GM21381 (cell line): ENCODE results near the gene NUDCD3.

Source experiments
- ATAC-seq: cut with Tn5 transposase; IDR thresholded peaks from one replicate; pipeline ENCODE4 v1.9.1; 2021; ENCODE audit warnings: mild to moderate bottlenecking, moderate library complexity; ENCODE audit not compliant: unreplicated experiment

Gene NUDCD3

DNA sequence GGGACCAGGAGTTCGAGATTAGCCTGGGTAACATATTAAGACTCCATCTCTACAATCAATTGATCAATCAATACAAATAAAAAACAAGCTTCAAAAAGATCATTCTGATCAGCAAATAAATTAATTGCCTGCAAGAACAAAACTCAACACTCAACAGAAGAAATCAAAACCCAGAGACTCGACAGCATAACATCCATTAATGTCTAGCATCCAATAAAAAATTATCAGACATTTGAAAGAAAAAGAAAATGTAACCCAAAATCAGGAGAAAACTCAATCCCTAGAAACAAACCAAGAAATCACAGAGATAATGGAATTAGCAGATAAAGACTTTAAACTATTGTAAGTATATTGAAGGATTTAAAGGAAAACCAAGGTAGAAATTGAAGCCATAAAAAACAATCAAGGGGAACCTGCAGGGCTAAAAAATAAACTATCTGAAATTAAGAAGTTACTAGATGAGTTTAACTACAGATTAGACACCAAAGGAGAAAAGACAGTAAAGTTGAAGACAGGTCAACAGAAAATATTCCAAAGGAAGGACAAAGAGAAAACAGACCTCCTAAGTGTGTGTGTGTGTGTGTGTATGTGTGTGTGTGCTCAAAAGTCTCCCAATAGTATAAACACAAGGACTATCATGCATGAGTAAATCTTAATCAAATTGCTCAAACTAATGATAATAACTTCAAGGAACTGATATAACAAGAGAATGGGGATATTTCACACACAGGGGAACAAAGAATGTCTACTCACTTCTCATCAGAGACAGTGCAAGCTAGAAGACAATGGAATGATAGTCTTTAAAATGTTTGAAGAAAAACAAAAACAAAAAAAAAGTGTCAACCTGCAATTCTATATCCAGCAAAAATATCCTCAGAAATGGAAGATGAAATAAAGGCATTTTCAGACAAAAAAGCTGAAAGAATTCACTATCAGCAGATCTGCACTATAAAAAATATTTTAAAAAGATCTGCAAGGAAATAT lies 7.7 kb downstream of the NUDCD3 start:
- no peak for ATAC-seq

DNA sequence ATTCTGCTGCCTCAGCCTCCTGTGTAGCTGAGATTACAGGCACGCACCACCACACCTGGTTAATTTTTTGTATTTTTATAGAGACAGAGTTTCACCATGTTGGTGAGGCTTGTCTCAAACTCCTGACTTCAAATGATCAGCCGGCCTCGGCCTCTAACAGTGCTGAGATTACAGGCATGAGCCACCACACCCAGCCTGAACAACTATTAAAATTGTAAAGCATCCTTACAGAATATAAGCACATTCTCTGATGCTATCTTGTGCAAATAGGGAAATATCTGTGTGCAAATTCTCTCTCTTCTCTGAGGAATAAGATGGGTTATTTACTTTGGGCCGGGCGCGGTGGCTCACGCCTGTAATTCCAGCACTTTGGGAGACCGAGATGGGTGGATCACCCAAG lies 12.5 kb downstream of the NUDCD3 start:
- ATAC-seq = no peak

DNA sequence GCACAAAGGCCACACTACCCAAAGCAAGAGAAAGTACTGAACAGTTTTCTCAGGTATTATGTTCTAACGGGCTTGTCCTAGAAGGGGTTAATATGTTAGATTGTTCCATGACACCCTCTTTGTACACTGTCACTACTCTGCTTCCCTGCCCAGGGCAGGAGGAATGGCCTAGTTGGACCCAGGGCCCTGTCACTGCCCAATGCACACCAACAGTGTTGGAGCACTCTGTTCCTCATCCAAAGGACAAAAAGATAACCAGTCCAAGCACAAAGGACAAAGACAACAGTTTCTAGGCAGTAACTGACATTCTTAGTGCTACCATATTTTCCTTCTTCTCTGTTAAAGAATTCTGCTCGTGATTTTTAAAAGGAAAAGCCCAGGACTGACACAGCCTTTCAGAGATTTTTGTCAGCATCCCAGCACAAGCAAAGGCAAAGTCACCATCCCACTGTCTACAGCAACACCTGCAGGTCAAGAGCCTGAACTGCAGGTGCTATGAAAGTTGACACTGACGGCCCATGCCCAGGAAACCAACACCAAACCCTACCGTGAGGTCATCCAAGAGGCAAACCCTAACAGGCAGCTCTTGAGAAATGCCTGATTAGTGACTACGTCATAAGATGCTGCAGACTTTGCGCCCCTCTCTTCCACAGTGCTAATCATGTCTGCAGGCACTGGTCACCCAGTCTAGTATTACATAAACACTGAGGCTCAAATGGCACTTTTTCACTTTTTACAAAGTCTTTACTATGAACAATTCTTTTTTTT lies 13.2 kb downstream of the NUDCD3 start:
- ATAC-seq = no peak

DNA sequence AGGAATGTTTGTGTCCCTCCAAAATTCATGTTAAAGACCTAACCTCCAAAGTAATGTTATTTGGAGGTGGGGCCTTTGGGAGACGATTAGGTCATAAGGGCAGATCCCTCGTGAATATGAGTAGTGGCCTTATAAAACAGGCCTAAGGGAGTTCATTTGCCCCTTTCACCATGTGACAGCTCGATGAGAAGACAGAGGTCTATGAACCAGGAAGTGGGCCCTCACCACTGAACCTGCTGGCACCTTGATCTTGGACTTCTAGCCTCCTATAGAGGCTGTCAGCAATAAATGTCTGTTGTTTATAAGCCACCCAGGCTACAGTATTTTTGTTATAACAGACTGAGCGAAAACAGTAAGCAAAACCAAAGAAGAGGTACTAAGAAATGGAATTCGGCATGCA lies 14.1 kb downstream of the NUDCD3 start:
- ATAC-seq = no peak

DNA sequence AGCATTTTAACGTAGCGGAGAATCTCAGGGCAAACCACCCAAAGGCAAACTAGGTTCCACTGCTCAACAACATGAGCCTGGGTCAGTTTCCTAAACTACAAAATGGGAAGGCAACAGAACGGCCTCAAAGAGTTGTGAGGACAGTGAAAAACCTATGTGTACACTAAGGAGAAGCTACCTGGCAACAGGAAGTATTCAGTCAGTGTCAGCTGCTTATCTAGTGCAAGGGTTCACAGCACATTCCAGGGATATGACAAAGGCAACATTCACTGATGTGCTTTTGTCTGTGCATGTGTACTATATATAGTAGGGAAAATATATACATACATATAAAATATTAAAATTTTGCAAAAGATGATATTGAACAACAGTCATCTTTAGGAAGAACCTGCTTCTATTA lies 17.2 kb downstream of the NUDCD3 start:
- ATAC-seq = no peak

DNA sequence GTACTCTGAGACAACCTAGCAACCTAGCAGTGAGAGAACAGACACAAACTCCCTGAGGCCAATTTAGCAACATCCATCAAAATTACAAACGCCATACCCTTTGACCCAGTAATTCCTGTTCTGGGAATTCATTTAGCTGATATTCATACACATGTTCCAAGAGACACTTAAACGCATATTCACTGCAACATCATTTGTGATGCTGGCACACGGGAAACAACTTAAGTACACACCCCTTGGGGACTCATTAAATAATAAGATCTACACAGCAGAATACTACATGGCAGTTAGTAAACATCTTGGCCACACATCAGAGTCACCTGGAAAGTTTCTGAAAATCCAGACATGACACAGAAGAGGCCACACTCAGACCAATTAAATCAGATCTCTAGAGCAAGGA lies 17.6 kb downstream of the NUDCD3 start:
- no peak for ATAC-seq

DNA sequence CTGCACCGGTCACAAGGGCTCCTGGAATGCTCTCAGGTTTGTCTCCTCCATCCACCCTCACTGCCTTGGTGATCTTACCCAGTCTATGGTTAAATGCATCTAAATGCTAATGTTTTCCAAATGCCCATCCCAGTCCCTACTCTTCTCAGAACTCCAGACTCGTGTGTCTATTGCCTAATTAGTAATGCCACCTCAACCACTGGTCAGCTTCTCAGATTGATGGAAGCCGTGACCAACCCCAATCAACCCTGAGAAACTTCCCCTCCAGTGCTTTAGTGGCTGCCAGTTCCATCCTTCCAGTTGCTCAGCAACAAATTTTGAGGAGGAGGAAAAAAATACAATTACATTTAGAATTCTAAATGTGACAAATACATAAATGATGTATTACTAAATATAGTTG lies 18.6 kb downstream of the NUDCD3 start:
- ATAC-seq = no peak

DNA sequence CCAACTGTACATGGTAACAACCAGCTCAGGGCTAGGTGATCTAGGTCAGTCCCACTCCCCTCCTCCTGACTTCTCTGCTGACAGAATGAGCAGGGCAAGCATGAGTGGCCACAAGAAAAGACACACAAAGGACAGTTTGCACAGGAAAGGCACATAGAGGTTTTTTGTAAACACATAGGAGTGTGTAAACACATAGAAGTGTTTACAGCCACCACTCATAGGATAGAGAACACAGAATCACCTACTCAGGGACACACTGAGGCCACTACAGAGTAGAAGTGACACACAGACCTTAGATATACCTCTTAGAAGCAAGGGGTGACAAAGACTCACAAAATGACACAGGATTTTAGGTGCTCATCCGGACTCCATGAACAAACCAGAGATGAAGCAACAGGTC lies 19.0 kb downstream of the NUDCD3 start:
- no peak for ATAC-seq

DNA sequence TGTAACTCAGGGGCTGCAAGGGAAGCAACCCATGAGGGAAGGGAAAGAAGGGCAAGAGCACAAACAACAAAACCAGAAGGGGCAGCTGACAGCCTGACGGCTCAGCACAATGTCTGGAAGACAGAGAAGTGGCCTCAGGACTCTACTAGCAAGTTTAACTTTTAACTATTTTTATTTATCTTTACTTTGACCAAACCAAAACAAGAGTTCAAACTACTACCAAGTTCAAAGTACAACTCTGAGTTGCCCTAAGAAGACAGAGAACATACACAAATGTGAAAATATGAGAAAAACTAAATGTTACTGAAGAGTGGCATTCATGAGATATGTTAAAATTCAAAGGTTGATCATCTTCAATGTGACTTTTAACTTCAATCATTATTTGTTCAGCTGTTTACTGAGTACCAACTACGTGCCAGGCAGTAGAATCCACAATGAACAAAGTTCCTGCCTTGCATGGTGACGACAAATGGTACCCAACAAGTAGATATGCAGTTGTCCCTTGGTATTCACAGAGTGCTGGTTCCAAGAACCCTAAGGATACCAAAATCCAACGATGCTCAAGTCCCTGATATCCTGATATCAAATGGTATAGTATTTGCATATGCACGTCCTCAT lies 19.7 kb downstream of the NUDCD3 start:
- no peak for ATAC-seq

DNA sequence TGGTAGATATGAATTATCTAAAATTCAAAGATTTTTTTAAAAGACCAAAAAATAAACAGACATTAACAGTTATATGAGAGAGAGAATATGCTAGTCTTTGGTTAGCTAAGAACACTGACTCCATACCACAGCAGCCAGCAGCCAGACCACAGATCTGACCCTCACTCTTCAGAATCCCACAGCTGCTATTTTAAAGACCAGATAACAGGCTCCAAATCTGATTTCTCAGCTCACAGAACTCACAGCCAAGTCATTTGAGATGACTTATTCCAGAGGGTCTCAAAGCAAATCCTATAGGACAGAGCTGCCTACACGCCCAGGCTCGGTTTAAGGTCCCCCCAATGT lies 20.4 kb downstream of the NUDCD3 start:
- no peak for ATAC-seq

DNA sequence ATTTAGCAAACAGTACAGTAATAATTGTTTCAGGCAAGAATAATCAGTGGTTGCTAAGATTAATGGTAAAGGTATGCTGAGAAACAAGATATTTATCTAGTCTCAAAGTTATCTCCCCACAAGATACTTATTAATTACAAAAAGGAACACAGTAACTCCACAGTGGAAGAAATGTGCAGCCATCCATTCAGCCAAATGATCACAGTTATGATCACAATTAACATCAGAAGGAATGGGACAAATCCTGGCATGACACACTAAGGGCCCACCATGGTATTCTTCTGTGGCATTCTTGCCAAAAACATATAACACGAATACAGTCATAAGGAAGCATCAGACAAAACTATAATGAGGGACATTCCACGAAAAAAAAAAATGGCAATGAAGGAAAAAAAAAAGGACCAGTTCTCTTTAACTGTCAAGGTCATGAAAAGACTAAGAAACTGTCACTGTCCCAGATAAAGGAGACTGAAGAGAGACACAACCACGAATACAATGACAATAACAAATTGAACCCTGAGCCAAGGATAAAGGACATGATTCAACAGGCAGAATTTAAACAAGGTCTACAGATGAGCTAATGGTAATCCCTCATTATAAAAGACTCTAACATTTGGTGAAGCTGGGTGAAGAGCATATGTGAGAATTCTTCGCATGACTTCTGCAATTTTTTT lies 20.9 kb downstream of the NUDCD3 start:
- ATAC-seq = no peak

DNA sequence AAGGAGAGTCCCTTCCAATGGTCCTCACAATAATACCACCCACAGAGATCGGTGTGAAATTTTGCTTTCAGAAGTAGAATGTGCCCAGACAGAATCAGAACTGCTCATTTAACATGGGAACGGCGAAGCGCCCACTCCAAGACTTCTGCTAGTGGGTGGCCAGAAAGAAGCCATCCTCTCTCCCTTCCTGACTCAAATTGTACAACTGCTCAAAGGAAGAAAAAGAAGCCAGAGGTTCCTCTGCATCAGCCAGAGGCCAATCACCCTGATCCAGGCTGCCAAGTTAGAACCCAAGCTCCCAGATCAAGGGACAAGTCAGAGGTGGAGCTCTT lies 23.3 kb downstream of the NUDCD3 start:
- ATAC-seq = no peak

DNA sequence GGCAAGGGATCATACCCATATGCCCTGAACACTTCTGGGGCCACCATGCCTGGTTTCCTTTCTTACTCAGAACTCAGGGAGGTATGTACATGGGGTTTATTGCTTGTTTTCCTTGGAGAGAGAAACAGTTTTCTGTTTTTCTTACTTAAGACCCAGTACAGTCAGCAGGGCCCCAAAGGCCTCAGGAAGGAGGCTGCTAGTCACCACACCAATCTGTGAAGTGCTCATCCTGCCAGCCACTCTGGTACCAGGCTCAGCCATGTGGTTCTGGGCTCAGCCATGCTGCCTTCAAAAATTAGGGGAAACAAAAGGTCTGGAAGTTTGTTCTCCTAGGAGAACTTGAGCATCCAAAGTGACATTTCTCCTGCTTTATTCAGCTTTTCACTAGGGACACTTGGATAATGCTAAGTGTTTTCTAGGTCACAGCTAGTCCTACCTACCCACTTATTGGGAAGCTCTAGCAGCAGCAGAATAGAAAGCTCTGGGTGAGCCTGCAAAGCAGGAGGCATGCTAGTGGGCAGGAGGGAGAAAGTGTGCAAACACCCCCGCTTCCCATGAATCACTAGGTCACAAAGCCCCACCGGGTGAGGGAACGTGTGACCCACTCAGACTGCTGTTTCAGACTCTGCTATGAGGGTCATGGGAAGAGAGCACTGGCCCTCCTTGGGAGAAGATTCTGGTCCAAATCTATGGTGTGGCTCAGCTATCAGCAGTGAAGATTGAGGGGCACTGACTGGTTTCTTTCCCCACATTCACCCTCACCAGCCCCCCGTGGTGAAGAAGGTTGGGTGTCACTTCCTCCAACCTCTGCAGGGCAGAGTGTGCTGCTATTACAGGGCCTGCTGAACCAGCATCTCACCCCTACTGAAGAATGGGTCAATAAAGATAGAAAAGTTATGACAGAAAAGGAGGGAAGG lies 23.9 kb downstream of the NUDCD3 start:
- ATAC-seq = no peak

DNA sequence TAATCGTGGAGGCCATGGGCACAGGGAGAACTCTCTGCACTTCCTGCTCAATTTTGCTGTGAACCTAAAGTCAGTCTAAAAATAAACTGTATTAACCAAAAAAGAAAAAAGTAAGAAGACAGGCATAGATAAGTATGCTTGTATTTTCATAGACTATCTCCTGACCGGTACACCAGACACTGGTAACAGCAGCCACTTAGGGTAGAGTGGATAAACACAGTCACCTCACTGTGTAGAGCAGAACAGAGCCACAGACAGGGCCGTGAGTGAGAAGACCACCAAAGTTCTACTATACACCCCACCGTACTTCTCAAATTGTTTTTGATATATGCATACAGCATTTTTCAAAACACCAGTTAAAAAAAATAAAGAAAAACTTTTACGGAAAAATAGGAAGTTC lies 25.0 kb downstream of the NUDCD3 start:
- ATAC-seq = no peak

DNA sequence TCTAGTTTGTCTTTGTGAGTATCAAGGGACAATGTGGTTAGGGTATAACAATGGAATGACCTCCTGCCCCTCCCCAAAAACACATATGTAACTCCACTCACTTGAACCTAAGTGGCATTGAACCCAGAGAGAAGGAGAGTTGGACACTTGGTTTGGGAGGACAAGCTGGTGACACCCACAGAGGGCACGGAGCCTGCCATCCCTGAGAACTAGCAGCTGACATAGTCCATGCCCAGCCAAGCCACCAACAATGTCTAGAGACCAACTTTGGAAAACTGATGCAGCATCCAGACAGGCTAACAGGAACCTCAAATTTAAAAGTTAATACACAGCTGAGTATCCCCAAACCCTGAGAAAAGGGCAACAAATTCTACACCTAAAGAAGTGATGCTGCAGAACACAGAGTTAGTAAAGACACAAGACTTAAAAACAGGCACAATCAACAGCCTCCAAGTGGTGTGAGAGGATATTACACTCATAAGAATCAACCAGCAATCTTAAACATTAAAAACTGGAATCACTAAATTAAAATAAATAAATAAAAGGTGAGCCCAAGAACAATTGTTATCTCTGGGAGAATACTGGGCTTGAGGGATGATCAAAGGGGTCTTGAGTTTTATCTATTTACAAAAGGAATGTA lies 27.2 kb downstream of the NUDCD3 start:
- ATAC-seq = no peak

DNA sequence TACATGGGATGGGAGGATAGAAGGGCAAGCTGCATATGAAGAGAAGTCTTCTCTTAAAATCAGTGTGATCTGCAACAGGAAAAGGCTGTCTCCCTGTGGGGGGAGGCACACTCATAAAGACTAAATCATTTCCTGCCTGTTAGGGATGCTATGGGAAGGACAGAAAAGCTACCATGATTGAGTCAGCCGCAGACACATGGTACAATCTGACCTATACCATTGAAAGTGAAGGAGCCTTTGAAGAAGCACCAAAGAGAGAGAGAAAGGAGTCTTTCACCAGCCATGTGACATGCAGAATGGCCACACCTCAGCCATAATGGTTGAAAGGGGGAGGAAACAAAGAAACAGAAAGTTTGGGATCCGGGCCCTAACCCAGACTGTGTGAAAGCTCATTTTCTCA lies 29.1 kb downstream of the NUDCD3 start:
- ATAC-seq = no peak

DNA sequence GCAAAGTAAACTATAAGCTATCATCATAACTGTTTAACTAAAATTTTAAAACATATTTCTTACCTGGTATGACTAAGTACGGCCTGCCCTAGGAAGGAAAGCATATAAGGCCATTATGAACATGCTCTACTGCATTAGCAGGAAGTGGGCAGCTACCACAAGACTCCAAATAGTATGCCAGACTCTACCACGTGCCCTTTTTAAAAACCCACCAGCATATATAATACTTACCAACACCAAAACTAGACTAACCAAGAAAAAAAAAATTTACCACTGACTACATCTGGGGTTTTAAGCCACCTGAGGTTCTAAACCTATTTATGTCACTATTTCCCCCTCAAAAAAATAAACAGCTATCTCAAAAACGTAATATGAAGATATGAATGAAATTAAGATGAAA lies 30.1 kb downstream of the NUDCD3 start:
- ATAC-seq = peak; percentile 96

DNA sequence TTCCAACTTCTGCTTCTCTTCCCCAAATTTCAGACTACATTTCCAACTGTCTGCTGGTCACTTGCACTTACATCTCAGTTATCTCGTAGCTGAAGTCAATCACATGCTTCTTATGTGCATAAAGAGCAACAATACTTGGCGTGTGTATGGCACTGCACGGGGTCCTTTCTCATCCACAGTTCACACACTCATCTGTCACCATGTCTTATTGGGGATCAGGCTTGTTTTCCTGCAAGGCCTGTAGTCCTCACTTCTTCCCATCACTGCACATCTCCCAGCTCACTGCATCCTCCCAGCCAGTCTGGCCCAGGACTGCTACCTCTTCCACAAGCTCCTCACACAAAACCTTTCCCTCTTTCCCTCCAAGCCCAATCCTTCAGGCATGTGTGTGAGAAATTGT lies 35.3 kb downstream of the NUDCD3 start:
- no peak for ATAC-seq

DNA sequence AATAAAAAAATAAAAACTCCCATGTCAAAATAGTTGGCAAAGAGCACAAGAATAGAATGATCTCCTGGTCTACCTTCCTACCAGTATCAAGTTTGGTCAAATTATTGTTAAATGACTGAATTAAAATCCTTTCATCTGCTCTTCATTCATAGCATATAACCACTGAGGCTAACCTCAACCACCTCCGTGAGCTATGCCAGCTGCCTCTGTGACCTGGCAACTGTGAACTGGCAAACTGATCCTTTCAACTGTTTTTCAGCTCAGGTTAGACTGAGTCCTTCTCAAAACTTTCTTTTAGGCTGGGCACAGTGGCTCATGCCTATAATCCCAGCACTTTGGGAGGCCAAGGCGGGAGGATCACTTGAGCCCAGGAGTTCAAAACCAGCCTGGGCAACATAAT lies 36.1 kb downstream of the NUDCD3 start:
- ATAC-seq = no peak

DNA sequence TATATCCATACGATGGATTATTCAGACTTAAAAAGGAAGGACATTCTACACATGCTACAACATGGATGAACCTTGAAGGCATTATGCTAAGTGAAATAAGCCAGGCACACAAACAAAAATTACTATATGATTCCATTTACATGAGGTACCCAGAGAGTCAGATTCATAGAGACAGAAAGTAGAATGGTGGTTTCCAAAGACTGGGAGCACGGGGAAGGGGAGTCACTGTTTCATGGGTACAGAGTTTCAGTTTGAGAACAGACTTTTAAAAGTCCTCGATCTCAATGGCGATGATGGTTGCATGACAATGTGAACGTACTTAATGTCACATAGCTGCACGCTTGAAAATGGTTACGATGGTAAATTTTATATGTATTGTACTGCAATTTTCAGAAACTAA lies 39.3 kb downstream of the NUDCD3 start:
- ATAC-seq = no peak
